Posterior vena cava (tissue), 2 donors: ENCODE results near the gene IKBKG. TPM values are rescaled to one million over a fixed set of nuclear protein-coding genes. Genes with fewer than 3 reads are reported as not detected.

Experiments used
- total RNA-seq, 2 donors: library from RNA; stranded (reverse); fragmentation: NEBNext Ultra II Directional; extraction: Animal tissue kit (Norgen Biotek cat#: 25700); gene quantifications; one replicate each; pipeline ENCODE4 v1.2.1, GENCODE V29; 2021
- donor health status: DM: yes; HTN: yes; CAD: no.
- donor health status: DM: yes; HTN: yes; CAD: no.

Gene IKBKG
- total RNA-seq, 2 donors from 2014 or later = 24.2 to 25.6 TPM

Other genes starting within 250 kb of the IKBKG start
- gene FLNA, start 173.0 kb upstream of the IKBKG start, total RNA-seq = 1,000 to 10,000 TPM; 5,571 to 6,731 TPM
- 10 to 100 TPM; 61.8 to 67.2 TPM for gene EMD, start 168.3 kb upstream of the IKBKG start, total RNA-seq
- gene RPL10, start 149.2 kb upstream of the IKBKG start, total RNA-seq = 1,000 to 10,000 TPM; 2,294 to 2,387 TPM
- gene DNASE1L1, start 138.4 kb upstream of the IKBKG start, total RNA-seq = 10 to 100 TPM; 15.9 to 20.0 TPM
- 10 to 100 TPM; 25.3 to 28.1 TPM for gene TAFAZZIN, start 136.1 kb upstream of the IKBKG start, total RNA-seq
- 10 to 100 TPM; 43.8 to 59.9 TPM for gene ATP6AP1, start 118.9 kb upstream of the IKBKG start, total RNA-seq
- 100 to 1,000 TPM; 106 to 108 TPM for gene GDI1, start 110.5 kb upstream of the IKBKG start, total RNA-seq
- gene FAM50A, start 103.5 kb upstream of the IKBKG start, total RNA-seq = 10 to 100 TPM; 52.7 to 63.3 TPM
- gene PLXNA3, start 89.3 kb upstream of the IKBKG start, total RNA-seq = 10 to 100 TPM; 23.7 to 31.1 TPM
- gene LAGE3, start 68.3 kb upstream of the IKBKG start, total RNA-seq = 10 to 100 TPM; 10.2 to 15.0 TPM
- 10 to 100 TPM; 30.1 TPM for gene UBL4A, start 61.0 kb upstream of the IKBKG start, total RNA-seq
- 10 to 100 TPM; 27.4 to 31.3 TPM for gene SLC10A3, start 57.0 kb upstream of the IKBKG start, total RNA-seq
- gene FAM3A, start 31.4 kb upstream of the IKBKG start, total RNA-seq = 10 to 100 TPM; 26.1 to 28.6 TPM
- 10 to 100 TPM; 51.9 to 55.4 TPM for gene G6PD, start 774 bp upstream of the IKBKG start, total RNA-seq
- not detected for gene CTAG1A, start 37.5 kb downstream of the IKBKG start, total RNA-seq
- gene CTAG1B, start 71.7 kb downstream of the IKBKG start, total RNA-seq = not detected
- 1 to 10 TPM in 1 of 2 donors, not detected in 1; 1.2 TPM for gene CTAG2, start 106.0 kb downstream of the IKBKG start, total RNA-seq
- gene GAB3, start 203.5 kb downstream of the IKBKG start, total RNA-seq = 1 to 10 TPM; 5.8 to 6.6 TPM
- 10 to 100 TPM; 21.6 to 26.5 TPM for gene DKC1, start 215.2 kb downstream of the IKBKG start, total RNA-seq